ENCODE data around the gene PIP5K1B. TPM values are rescaled to one million over a fixed set of nuclear protein-coding genes. Genes with fewer than 3 reads are reported as not detected.

The PIP5K1B gene
- total RNA-seq, 1 experiment from 2014 or later, result 5.2 TPM

- TF ChIP-seq TCF7 (CRISPR knock-in tag; IDR thresholded peaks at IDR 0.05; ENCODE audit: low read depth) (no peak), NFYB (CRISPR knock-in tag; conservative IDR thresholded peaks at IDR 0.05; ENCODE audit: low read depth) (no peak)
- TF ChIP-seq, protein P1, sequence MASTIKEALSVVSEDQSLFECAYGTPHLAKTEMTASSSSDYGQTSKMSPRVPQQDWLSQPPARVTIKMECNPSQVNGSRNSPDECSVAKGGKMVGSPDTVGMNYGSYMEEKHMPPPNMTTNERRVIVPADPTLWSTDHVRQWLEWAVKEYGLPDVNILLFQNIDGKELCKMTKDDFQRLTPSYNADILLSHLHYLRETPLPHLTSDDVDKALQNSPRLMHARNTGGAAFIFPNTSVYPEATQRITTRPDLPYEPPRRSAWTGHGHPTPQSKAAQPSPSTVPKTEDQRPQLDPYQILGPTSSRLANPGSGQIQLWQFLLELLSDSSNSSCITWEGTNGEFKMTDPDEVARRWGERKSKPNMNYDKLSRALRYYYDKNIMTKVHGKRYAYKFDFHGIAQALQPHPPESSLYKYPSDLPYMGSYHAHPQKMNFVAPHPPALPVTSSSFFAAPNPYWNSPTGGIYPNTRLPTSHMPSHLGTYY (CRISPR knock-in tag; IDR thresholded peaks at IDR 0.05), result no peak
- TF ChIP-seq, protein P2, sequence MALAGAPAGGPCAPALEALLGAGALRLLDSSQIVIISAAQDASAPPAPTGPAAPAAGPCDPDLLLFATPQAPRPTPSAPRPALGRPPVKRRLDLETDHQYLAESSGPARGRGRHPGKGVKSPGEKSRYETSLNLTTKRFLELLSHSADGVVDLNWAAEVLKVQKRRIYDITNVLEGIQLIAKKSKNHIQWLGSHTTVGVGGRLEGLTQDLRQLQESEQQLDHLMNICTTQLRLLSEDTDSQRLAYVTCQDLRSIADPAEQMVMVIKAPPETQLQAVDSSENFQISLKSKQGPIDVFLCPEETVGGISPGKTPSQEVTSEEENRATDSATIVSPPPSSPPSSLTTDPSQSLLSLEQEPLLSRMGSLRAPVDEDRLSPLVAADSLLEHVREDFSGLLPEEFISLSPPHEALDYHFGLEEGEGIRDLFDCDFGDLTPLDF (CRISPR knock-in tag; IDR thresholded peaks at IDR 0.05), result no peak
Measured at GRCh38 chr9:68706363-68707201, 1.5 kb downstream of the PIP5K1B start (continued).

DNA sequence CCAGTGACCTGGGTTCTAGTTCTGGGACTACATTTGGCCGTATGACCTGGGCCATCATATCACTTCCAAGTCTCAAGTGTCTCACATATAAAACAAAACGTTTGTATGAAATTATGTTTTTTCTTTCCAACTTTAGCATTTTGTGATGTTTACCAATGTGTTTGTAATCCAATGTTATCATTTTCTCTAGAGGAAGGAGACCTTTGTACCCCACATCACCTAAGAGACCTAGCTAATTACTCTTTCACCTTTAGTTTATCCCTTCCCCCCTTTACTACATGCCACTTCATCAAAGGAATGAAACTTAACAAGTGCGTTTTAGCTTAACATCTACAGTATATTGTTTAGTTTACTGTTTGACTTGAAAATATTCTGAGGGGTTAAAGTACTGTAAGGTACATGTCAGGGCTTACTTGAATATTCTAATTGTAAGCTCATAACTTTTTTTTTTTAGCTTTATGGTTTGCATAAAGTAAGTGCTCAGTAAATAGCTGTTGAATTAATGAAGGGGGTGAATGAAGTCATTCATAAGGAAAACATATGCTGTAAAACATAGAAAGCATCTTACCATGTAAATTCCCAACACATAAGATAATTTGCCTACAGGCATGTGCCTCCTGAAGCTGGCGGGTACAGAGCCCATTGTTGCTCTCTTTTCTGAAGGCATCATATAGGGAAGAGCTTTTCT is 2.9 kb downstream of the PIP5K1B start:
- POLR2A ChIA-PET, result interaction anchor here (1.6 kb wide), 1 partner anchor 11 kb away, joined by 4 read pairs; no protein-coding TSS in a partner anchor
- TF ChIP-seq MXD4 (CRISPR knock-in tag; IDR thresholded peaks at IDR 0.05; ENCODE audit: borderline replicate concordance), result no peak
- TF ChIP-seq ZNF512 (CRISPR knock-in tag; IDR thresholded peaks at IDR 0.05; ENCODE audit: borderline replicate concordance), result no peak
- no peak for TF ChIP-seq ZSCAN18 (CRISPR knock-in tag; IDR thresholded peaks at IDR 0.05)
- TF ChIP-seq, protein P3, sequence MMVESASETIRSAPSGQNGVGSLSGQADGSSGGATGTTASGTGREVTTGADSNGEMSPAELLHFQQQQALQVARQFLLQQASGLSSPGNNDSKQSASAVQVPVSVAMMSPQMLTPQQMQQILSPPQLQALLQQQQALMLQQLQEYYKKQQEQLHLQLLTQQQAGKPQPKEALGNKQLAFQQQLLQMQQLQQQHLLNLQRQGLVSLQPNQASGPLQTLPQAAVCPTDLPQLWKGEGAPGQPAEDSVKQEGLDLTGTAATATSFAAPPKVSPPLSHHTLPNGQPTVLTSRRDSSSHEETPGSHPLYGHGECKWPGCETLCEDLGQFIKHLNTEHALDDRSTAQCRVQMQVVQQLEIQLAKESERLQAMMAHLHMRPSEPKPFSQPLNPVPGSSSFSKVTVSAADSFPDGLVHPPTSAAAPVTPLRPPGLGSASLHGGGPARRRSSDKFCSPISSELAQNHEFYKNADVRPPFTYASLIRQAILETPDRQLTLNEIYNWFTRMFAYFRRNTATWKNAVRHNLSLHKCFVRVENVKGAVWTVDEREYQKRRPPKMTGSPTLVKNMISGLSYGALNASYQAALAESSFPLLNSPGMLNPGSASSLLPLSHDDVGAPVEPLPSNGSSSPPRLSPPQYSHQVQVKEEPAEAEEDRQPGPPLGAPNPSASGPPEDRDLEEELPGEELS (CRISPR knock-in tag; IDR thresholded peaks at IDR 0.05), result no peak
- TF ChIP-seq, protein P4, sequence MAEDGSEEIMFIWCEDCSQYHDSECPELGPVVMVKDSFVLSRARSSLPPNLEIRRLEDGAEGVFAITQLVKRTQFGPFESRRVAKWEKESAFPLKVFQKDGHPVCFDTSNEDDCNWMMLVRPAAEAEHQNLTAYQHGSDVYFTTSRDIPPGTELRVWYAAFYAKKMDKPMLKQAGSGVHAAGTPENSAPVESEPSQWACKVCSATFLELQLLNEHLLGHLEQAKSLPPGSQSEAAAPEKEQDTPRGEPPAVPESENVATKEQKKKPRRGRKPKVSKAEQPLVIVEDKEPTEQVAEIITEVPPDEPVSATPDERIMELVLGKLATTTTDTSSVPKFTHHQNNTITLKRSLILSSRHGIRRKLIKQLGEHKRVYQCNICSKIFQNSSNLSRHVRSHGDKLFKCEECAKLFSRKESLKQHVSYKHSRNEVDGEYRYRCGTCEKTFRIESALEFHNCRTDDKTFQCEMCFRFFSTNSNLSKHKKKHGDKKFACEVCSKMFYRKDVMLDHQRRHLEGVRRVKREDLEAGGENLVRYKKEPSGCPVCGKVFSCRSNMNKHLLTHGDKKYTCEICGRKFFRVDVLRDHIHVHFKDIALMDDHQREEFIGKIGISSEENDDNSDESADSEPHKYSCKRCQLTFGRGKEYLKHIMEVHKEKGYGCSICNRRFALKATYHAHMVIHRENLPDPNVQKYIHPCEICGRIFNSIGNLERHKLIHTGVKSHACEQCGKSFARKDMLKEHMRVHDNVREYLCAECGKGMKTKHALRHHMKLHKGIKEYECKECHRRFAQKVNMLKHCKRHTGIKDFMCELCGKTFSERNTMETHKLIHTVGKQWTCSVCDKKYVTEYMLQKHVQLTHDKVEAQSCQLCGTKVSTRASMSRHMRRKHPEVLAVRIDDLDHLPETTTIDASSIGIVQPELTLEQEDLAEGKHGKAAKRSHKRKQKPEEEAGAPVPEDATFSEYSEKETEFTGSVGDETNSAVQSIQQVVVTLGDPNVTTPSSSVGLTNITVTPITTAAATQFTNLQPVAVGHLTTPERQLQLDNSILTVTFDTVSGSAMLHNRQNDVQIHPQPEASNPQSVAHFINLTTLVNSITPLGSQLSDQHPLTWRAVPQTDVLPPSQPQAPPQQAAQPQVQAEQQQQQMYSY (CRISPR knock-in tag; IDR thresholded peaks at IDR 0.05), result no peak
- no peak for TF ChIP-seq NFE2L1 (CRISPR knock-in tag; IDR thresholded peaks at IDR 0.05)
- TF ChIP-seq SMAD3 (CRISPR knock-in tag; IDR thresholded peaks at IDR 0.05; ENCODE audit: borderline replicate concordance), result no peak
- no peak for TF ChIP-seq SP1 (CRISPR knock-in tag; conservative IDR thresholded peaks at IDR 0.05)
- no peak for TF ChIP-seq ZBTB43 (CRISPR knock-in tag; IDR thresholded peaks at IDR 0.05)
- no peak for TF ChIP-seq ZBTB21 (CRISPR knock-in tag; IDR thresholded peaks at IDR 0.05; ENCODE audit: borderline replicate concordance)
- TF ChIP-seq NFYB (CRISPR knock-in tag; conservative IDR thresholded peaks at IDR 0.05; ENCODE audit: low read depth), result no peak
- no peak for TF ChIP-seq ZNF121 (CRISPR knock-in tag; IDR thresholded peaks at IDR 0.05)
- no peak for TF ChIP-seq ATF3 (CRISPR knock-in tag; conservative IDR thresholded peaks at IDR 0.05)
- TF ChIP-seq ATF1 (CRISPR knock-in tag; IDR thresholded peaks at IDR 0.05), result no peak
- no peak for TF ChIP-seq ELF4 (CRISPR knock-in tag; IDR thresholded peaks at IDR 0.05; ENCODE audit: low read depth)

More for the DNA sequence above, 2.9 kb downstream of the PIP5K1B start:
- Mint-ChIP-seq H3K27ac (no peak overlapping the region), H3K4me1 (peaks cover 32% of the 10 kb centered on the region), H3K27me3 (ENCODE audit: low read depth) (peaks cover 43% of the 10 kb centered on the region), H3K9me3 (no peaks in the 10 kb centered on the region), H3K36me3 (no peaks in the 10 kb centered on the region), H3K4me3 (no peak overlapping the region)
- ATAC-seq (no peak), DNase-seq (ENCODE audit: low spot score) (no peak)
- CTCF ChIA-PET, result interaction anchor here (1.1 kb wide), 1 partner anchor 72 kb away, joined by 7 read pairs; a partner anchor contains a TSS

Measured in WTC11 (cell line).